Fibroblast of lung (primary cell): Measurements from ENCODE around the gene H2AZ2.

Experiments used
- CTCF ChIP-seq, 2 donors: IDR thresholded peaks in 1 of 2; conservative IDR thresholded peaks in 1 of 2; 1 replicate in 1 of 2; 2 replicates in 1 of 2; pipeline ENCODE4 v1.5.1; 2011 to 2012; ENCODE audit warnings: low read length in 2 of 2, control low read depth in 1 of 2, inconsistent platforms in 1 of 2, low read depth in 1 of 2, mild to moderate bottlenecking in 1 of 2
- EZH2 ChIP-seq: IDR thresholded peaks from 2 replicates; pipeline ENCODE4 v1.5.1; 2012; ENCODE audit warnings: low read length, control low read depth, mild to moderate bottlenecking; ENCODE audit errors: missing control alignments

DNA sequence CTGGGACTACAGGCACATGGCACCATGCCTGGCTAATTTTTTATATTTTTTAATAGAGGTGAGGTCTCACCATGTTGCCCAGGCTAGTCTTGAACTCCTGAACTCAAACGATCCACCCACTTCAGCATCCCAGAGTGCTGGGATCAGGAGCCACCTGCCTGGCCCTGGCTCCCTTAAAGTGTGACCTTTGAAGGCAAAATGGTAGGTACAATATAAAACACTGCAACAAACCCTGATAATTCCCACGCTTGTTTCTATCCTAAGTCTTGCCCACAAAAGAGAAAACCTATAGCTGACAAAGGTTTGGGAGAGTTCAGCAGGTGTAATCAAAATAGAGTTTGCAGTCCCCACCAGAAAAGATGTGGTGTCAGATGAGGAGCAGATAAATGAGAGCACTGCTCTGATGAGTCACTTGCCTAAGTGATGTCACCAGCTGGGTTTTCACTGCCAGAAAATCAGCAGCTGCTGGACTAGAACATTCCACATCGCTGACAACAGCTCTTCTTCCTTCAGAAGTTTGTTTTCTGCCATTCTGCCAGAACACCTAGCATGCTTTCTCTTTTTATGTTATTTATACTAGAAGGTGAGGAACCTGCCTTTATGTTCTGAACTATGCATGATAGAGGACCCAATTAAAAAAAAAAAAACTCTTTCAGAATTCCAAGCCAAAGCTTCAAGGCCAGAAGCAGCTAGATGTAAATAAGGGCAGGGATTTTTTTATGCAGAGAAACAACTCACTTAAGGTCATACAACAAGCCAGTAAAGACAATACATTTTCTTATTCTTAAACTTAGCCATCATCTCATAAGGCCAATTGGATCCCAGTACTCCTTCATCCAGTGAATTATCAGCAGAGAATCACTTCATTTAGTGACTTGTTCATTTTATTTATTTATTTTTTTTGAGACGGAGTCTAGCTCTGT lies 19.4 kb upstream of the H2AZ2 start:
- no peak for TF ChIP-seq CTCF (conservative IDR thresholded peaks at IDR 0.05 in 1 of 2, IDR thresholded peaks at IDR 0.05 in 1 of 2; ENCODE audit: low read depth in 1 of 2, low read length in 2 of 2)
- TF ChIP-seq EZH2: no peak
